Measurements from ENCODE around the gene IRF9. TPM values are rescaled to one million over a fixed set of nuclear protein-coding genes. Genes with fewer than 3 reads are reported as not detected.
A peak's percentile ranks its signal among the peaks of the same experiment; 100 is the strongest.

Gene IRF9
- total RNA-seq, 1 donor from 2014 or later = 102 TPM

DNA sequence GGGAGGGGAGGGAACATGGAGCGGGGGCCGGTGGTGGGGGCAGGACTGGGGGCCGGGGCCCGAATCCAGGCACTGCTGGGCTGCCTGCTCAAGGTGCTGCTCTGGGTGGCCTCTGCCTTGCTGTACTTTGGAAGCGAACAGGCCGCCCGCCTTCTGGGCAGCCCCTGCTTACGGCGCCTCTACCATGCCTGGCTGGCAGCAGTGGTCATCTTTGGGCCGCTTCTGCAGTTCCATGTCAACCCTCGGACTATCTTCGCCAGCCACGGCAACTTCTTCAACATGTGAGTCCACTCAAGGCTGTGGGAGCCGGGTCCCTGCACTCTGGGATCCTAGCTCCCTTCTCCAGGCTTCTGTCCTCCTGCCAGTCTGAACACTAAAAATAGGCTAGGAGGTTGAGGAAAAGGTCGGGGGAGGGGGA is 29.5 kb upstream of the IRF9 start:
- no peak for DNase-seq (ENCODE audit: low spot score)

GRCh38 chr14:24132061-24132685 is 28.9 kb upstream of the IRF9 start:
- peak; percentile 74 for DNase-seq (ENCODE audit: low spot score)

DNA sequence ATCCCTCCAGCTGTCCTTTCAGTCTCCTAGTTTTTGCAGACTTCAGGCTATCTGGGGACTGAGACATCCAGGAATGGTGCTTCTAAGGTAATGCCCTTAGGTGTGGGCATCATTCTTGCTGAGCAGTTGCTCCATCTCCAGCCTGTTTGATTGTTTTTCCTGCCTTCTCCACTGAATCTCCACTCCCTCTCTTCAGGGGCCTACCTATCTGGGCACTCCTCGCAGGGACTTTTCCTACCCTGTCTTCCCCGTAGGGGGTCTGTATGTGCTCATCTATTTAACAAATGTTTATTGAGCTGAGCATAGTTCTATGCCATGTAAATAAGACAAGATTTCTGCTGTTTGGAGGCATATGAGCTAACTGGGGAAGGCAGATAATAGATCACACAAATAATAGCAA is 28.1 kb upstream of the IRF9 start:
- no peak for DNase-seq (ENCODE audit: low spot score)

- no peak for DNase-seq (ENCODE audit: low spot score)
These were observed 27.3 kb upstream of the IRF9 start for GRCh38 chr14:24133735-24134134.

DNA sequence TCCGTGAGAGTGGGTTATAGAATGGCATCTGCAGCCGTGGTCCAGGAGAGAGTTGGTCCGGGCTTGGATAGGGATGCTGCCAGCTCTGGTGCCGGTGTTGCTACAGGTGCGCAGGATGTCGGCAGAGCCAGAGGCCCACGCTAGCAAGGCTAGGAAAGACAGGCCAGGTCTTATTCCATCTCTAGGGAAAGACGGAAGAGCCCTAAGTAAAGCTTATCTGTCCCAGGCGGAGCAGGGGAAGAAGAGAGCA is 25.6 kb upstream of the IRF9 start:
- no peak for DNase-seq (ENCODE audit: low spot score)

- DNase-seq (ENCODE audit: low spot score) = peak; percentile 98
These were observed 25.0 kb upstream of the IRF9 start, which contains the start of gene PSME1 for GRCh38 chr14:24135834-24136683. Gene PSME1, plus strand, starts transcription at chr14:24136194. Its CDS starts 69 bp downstream, at chr14:24136263.

- DNase-seq (ENCODE audit: low spot score) = no peak
These were observed 24.2 kb upstream of the IRF9 start for GRCh38 chr14:24136684-24137528.

- no peak for DNase-seq (ENCODE audit: low spot score)
These were observed 23.3 kb upstream of the IRF9 start for GRCh38 chr14:24137529-24138395.

GRCh38 chr14:24138396-24139271 is 22.4 kb upstream of the IRF9 start:
- DNase-seq (ENCODE audit: low spot score) = no peak

- no peak for DNase-seq (ENCODE audit: low spot score)
These were observed 21.7 kb upstream of the IRF9 start for GRCh38 chr14:24139272-24139934.

DNA sequence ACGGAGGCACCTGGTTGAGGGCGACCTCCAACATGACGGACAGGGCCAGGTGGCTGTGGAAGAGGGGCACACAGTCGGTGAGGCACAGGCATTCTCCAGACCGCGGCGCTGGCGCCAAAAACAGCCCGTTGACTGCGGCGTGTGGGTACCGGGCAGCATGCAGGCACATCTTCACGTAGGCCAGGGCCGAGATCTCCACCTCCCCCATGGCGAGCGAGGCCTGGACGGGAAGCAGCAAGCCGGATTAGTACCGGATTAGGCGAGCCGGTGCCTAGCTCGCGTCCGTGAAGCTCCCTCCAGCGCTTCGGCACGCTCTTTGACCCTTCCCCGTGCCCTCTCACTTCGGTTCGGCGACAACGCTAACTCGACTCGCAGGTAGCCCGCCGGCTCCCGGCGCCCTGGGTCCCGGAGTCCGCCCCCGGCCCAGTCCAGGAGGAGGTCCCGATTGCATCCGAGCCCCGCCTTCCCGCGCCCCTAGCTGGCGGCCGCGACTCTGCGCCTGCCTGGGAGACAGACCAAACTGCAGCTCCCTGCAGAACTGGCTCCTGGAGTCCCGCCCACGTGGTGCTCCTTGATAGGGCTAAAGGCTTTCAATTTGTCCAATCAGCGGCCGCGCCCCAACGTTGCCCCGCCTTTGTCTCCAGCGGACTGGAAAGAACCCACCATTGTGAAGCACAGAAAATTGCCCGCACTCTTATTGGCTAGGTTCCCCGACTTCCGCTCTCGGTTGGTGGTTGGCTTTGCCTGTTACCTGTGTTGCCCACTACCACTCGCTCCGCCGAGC is 19.8 kb upstream of the IRF9 start, which contains the start of gene EMC9:
Gene EMC9, minus strand, starts transcription at position 495 of the 784 bp plus-strand sequence. Its CDS starts 287 bp downstream, at position 208.
- DNase-seq (ENCODE audit: low spot score) = peak; percentile 100

GRCh38 chr14:24143511-24143910 is 17.6 kb upstream of the IRF9 start:
- DNase-seq (ENCODE audit: low spot score) = no peak

DNA sequence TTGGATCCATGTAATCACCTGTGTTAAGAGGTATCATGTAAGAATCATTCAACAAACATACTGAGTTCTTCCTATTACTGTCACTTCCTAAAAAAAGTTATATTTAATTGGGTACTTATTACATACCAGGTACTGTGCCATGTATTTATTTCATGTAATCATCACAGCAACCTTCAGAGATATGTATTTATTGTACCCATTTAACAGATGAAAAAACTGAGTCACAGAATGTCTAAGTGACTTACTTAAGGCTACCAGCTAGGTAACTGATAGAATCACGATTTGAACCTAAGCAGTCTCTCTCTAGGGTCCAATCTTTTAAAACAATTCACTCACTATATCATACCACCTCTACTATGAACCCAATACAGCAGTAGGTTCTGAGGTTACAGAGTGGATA is 16.6 kb upstream of the IRF9 start:
- no peak for DNase-seq (ENCODE audit: low spot score)

- no peak for DNase-seq (ENCODE audit: low spot score)
These were observed 15.8 kb upstream of the IRF9 start for GRCh38 chr14:24145219-24145618.

DNA sequence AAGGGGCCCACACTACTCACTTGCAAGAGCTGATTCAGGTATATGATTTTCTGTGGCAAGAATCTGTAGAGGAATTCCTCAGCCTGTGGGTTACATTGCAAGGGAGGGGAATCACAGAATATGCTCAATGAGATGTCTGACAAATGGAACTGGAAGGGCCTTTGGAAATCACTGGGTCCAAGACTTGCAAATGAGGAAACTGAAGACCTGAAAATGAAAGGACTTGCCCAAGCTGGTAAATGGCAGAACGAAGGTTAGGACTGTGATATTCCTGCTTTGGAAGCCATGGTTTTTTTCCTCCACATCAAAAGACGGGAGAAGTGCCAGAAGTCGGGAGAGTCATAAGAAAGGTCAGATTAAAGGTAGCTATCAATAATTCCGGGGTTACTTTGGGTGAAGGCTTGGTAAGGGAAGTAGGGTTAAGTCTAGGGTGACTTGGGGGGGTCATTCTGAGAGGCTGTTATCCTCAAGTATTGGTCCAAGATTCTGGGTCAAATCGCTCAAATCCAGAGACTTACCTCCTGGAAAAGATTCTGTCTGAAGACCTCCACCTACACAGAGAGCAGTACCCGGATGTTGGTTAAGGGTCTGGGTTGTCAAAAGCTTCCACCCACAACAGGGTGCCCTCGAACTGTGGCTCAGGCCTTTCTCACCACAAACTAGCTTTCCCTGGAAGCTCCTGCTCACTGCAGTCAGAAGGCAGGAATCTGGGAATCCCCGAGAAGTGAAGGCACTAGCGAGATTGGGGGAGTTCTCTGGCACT is 15.2 kb upstream of the IRF9 start:
- DNase-seq (ENCODE audit: low spot score) = no peak

DNA sequence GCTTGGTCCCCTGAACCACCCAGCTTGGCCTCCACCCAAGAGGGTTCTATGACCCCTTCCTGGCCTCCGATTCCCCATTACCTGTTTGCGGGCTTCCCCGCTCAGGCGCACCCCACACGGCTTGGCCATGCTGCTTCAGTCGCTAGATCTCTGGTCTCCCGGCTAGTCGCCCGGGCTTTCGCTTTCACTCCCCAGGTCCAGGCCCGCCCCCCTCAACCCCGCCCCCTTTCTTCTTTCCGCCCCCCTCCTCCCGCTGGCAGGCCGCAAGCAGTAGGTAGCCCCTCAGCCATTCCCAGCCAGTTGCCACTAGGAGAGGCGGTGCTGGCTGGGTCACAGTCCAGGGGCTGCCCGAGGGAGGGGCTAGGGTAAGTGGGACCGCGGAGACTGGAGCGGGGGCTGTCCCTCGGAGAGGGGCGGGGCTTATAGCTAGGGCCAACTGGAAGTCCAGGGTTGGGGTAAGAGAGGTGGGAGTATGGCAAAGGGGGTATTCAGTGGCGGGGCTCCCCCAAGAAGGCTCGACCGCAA is 14.6 kb upstream of the IRF9 start, which contains the start of gene PSME2:
Gene PSME2, minus strand, starts transcription at position 158 of the 525 bp plus-strand sequence. Its CDS starts 29 bp downstream, at position 129.
- DNase-seq (ENCODE audit: low spot score) = peak; percentile 97

Data from mesenteric fat pad (tissue), 1 donor.